ENCODE data around the gene NOX1. TPM values are rescaled to one million over a fixed set of nuclear protein-coding genes. Genes with fewer than 3 reads are reported as not detected.
"Not testable (repeated sequence)": the region's sequence is repeated elsewhere in the genome, so short reads cannot be mapped to it uniquely, and the experiment has no call there.

Gene NOX1
- total RNA-seq, 2 experiments from 2014 or later: not detected

- CTCF ChIA-PET: interaction anchor here (1.5 kb wide), 1 partner anchor 561 kb away, joined by 3 read pairs; the partner anchor contains the start of gene RPL36A
Observed at GRCh38 chrX:100829730-100830129, 44.4 kb downstream of the NOX1 start.

GRCh38 chrX:100819837-100820666, 54.1 kb downstream of the NOX1 start, which contains the start of gene CSTF2:
Gene CSTF2, plus strand, starts transcription at chrX:100820391. Its CDS starts 26 bp downstream, at chrX:100820417.
- CTCF ChIA-PET: no interaction called here
- POLR2A ChIA-PET: interaction anchor here (0.9 kb wide), 1 partner anchor 10 kb away, joined by 4 read pairs; no protein-coding TSS in a partner anchor

More at GRCh38 chrX:100829730-100830129, 44.4 kb downstream of the NOX1 start:
- POLR2A ChIA-PET: interaction anchor here (0.9 to 1.0 kb wide), 2 partner anchors 9 to 100 kb away, joined by 3 to 4 read pairs; partner anchors contain the start of gene CSTF2

- ChIA-PET CTCF (no interaction called here), POLR2A (no interaction called here)
Observed at GRCh38 chrX:100819534-100819836, 54.7 kb downstream of the NOX1 start.

- ChIA-PET POLR2A (no interaction called here), CTCF (no interaction called here)
Observed at GRCh38 chrX:100817340-100817739, 56.8 kb downstream of the NOX1 start.

DNA sequence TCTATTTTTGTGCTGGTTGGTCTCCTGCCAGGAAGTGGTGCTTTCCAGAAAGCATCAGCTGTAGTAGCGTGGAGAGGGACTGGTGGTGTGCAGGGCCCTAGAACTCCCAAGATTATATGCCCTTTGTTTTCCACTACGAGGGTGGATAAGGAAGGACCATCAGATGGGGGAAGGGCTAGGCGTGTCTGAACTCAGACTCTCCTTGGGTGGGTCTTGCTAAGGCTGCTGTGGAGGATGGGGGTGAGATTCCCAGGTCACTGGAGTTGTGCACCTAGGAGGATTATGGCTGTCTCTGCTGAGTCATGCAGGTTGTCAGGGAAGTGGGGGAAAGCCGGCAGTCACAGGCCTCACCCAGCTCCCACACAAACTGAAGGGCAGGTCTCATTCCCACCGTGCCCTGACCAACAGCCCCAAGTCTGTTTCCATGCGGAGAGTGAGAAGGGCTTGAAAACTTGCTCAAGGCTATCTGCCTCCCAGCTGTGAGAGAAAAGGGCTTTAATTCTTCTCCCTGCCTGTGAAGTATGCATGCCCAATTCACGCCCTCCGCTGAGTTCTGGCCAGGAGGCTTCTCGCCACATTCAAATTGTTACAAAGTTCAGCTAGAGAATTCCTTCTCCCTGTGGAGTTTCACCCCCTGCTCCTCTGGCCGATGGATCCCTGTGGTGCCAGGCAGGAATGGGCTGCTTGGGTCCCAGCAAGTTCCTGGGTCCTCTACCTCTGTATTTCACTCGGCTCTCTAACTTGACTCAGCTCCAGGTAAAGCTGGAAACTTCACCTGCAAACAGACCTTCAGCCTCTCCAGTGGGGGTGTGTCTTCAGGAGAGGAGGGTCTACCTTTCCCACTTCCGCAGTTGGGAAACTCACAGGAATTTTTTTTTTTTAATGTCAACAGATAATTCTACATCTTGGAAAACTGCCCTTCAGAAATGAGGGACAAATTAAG, 61.7 kb downstream of the NOX1 start:
- CTCF ChIA-PET: no interaction called here
- POLR2A ChIA-PET: no interaction called here

DNA sequence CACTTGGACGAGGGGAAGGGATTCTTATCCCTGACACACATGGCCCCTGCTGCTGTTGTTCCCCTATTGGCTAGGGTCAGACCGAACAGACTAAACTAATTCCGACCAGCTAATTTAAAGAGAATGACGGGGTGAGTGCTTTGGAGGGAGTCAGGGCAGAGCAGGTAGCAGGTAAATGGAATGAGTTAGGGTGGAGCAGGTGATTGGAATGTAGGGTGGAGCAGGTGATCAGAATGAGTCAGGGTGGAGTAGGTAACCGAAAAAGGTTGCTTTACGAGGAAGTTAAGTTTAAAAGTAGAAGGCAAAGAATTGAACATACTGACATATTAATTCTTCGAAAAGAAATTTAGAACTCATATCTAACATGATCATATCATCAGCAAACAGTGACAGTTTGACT, 65.9 kb downstream of the NOX1 start:
- CTCF ChIA-PET: interaction anchor here (0.6 kb wide), 1 partner anchor 583 kb away, joined by 4 read pairs; no protein-coding TSS in a partner anchor
- POLR2A ChIA-PET: not testable (repeated sequence)

- ChIA-PET POLR2A (no interaction called here), CTCF (no interaction called here)
Observed at GRCh38 chrX:100804780-100805179, 69.4 kb downstream of the NOX1 start.

GRCh38 chrX:100802843-100803242, 71.3 kb downstream of the NOX1 start:
- ChIA-PET POLR2A (no interaction called here), CTCF (no interaction called here)

DNA sequence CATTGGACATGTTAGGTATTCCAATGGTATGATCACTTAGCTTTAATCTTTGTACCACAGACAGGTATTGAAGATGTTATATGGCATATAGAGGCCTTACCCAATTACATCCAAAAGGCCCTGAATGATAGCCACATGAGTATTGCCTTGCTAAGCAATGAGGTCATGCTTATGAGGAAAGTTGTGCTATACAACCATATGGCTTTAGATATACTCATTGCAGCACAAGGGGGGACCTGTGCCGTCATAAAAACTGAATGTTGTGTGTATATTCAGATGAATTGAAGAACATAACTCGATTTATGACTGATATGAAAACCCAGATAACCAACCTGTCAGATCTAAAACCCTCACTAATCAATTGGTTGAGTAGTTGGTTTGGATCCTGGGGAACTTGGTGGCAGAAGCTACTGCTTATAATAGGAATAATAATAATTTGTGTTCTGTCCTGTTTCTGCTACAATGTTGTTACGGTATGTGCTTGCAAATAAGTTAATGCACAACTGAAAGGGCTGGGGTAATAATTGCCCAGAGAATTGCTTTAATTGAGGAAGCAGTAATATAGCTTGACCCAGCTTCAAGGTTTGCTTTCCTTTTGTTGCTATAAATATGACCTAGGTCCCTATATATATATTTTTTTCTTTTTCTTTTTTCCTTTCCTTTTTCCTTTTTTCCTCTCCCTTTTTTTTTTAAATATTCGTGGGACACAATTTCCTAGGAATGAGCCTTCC, 75.5 kb downstream of the NOX1 start:
- ChIA-PET POLR2A (no interaction called here), CTCF (no interaction called here)

DNA sequence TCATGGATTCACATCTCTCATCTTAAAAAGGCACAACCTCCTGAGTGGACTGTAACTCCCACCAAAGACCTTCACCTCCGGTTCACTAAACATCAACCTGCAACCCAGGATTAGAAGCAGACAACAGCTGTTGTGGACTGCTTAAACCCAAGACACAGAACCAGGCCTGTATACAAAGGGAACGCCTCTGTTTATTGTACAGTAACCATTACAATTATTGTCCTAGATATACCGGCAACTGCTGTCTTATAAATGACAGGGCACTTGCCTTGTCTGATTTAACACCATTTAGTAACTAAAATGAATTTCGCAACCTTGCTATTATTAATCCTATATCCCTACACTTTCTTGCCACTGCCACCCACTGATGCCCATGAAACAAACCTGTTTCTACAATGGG, 76.8 kb downstream of the NOX1 start:
- CTCF ChIA-PET: no interaction called here
- POLR2A ChIA-PET: no interaction called here

- POLR2A ChIA-PET, CTCF ChIA-PET: not testable (repeated sequence)
Observed at GRCh38 chrX:100796371-100796770, 77.8 kb downstream of the NOX1 start.

Other genes starting within 250 kb of the NOX1 start
- under 1 TPM; 0.19 to 0.36 TPM for gene TSPAN6, start 237.6 kb downstream of the NOX1 start, total RNA-seq
- not detected for gene SRPX2, start 230.2 kb downstream of the NOX1 start, total RNA-seq
- gene SYTL4, start 142.2 kb downstream of the NOX1 start, total RNA-seq: not detected
- gene CSTF2, start 54.0 kb downstream of the NOX1 start, total RNA-seq: 10 to 100 TPM; 53.9 to 60.2 TPM
- under 1 TPM in 1 of 2 experiments, not detected in 1; 0.10 TPM for gene XKRX, start 54.6 kb upstream of the NOX1 start, total RNA-seq
- not detected for gene ARL13A, start 95.3 kb upstream of the NOX1 start, total RNA-seq
- 10 to 100 TPM; 16.5 to 17.1 TPM for gene TRMT2B, start 177.8 kb upstream of the NOX1 start, total RNA-seq
- not detected for gene TMEM35A, start 204.5 kb upstream of the NOX1 start, total RNA-seq
- gene CENPI, start 223.8 kb upstream of the NOX1 start, total RNA-seq: 10 to 100 TPM; 16.9 to 17.1 TPM